Brain pericyte (primary cell): ENCODE measurements around the gene TERT.

ENCODE experiments used
- DNase-seq: peaks from one replicate; pipeline ENCODE4 v3.0.0-alpha.2; 2012; ENCODE audit warnings: low read depth, low spot score

The TERT gene

DNA sequence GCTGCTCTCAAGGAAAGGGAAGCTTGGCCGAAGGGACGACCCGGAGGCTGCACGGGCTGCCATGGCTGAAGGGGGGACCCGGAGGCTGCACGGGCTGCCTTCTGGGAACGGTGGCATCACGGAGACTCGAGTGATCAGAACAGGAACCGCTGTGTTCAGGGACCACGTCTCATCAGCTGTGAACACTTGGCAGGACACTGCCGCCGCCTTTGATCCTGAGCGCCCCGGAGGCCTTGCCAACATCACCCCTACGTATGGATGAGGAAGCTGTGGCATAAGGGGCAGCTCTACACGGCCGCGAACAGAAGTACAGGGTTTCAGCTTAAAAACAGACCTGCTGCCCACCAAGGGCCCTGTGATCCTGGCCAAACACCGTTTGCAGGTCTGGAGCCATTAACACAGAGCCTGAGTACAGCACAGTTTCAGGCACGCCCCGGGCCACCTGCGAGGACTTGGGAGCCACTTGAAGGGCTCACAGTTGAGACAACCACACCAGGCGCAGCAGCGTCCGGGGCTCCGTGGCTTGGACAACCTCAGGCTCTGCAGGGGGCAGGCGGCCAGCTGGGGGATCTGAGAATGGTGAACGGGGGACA lies 23.9 kb upstream of the TERT start:
- DNase-seq = no peak

DNA sequence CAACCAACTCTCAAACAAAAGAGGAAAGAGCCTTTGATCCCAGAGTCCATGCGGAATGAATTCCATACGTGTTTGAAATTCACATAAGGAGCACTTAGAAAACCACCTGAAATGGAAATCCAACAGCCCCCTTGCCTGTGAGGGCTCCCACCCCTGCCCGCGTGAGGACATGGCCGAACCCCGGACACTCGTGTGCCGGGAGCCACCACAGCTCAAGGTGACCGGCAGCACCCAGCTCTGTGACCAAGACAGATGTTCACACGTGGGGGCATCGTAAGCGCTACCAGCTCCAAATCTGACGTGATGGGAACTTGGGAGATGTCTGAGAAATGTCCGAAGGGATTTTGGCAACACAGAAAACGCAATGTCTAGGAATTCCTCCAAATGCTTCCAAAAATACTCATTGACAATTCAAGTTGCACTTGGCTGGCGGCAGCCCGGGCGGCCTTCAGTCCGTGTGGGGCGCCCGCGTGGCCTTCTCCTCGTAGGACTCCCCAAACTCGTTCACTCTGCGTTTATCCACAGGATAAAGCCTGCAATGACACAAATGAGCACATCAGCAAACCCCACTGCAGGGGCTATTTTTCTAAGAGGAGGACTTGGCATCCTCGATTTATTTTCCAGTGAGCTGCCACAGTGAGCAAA lies 23.2 kb upstream of the TERT start:
- DNase-seq = no peak

GRCh38 chr5:1316588-1317340 lies 21.9 kb upstream of the TERT start:
- DNase-seq = no peak

- no peak for DNase-seq
Observed at GRCh38 chr5:1315709-1316587, 21.1 kb upstream of the TERT start.

DNA sequence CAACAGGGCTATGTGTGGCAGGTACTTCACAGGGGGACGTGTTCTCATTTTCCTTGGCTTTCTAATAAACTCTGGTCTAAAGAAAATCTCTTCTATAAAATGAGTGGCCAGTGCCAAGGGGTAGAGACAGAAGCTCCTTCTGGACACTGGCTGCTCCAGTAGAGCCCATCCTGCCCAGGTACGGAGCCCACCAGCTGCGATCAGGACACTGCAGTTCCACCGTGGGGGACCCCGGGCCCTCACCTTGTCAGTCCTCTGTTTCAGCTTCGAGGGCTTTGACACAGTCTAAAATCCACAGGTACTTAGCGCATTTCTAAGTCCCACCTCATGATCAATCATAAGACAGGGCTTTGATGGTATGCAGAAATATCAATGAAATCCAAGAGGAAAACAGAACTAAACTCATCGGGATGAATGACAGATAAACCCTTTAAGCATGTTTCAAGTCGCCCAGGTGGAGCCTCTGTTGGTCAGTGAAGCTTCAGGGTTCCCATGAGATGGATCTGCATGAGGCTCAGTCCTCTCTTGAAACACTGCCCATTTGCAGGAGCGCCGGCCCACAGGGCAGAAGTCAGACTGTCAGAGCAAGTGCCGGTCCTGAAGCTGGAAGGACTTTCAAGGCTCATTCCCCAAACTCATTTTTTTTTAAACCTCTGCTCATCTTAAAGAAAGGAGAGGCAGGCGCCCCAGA lies 20.3 kb upstream of the TERT start:
- no peak for DNase-seq

- no peak for DNase-seq
Observed at GRCh38 chr5:1314564-1314982, 19.7 kb upstream of the TERT start.

GRCh38 chr5:1312993-1313833 lies 18.3 kb upstream of the TERT start:
- DNase-seq = no peak

DNA sequence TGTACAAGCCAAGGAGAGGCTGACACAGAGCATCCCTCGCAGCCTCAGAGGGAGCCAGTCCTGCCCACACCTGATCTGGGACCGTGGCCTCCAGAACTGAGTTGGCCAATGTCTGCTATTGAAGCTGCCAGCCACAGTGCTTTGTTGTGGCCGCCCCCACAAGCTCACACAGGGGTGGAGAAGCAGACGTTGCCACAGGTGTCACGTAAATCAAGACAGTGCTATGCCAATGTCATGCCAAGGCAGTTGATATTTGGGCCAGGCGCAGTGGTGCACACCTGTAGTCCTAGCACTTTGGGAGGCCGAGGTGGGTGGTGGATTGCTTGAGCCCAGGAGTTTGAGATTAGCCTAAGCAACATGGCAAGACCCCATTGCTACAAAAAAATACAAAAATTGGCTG lies 17.3 kb upstream of the TERT start:
- no peak for DNase-seq

DNA sequence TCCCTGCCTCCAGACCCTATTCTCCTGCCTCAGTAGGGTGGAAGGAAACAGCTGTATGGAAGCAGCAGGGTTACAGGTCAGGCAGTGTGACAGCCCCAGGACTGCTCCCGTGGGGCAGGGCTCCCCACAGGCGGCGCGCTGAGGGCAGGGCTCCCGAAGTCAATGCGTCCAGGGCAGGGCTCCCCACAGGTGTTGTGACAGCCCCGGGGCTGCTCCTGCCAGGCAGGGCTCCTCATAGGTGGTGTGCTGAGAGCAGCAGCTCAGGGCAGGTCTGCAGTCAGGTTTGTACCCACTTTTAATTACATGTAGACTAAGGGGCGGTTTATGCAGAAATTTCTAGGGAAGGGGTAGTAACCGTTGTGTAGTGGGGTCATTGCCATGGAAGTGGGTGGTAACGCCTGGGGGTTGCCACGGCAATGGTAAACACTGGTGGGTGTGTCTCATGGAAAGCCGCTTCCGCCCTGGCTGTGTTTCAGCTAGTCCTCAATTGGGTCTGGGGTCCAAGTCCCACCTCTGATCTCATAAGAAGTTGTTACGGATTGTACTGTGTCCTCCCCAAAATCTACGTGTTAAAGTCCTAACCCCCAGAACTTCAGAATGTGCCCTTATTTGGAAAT lies 16.7 kb upstream of the TERT start:
- no peak for DNase-seq

- DNase-seq = no peak
Observed at GRCh38 chr5:1310118-1310517, 15.2 kb upstream of the TERT start.

- DNase-seq = no peak
Observed at GRCh38 chr5:1304033-1304432, 9.2 kb upstream of the TERT start.

GRCh38 chr5:1302258-1302657 lies 7.4 kb upstream of the TERT start:
- DNase-seq = no peak

GRCh38 chr5:1300581-1301083 lies 5.8 kb upstream of the TERT start:
- DNase-seq = no peak

GRCh38 chr5:1299961-1300360 lies 5.1 kb upstream of the TERT start:
- DNase-seq = no peak

DNA sequence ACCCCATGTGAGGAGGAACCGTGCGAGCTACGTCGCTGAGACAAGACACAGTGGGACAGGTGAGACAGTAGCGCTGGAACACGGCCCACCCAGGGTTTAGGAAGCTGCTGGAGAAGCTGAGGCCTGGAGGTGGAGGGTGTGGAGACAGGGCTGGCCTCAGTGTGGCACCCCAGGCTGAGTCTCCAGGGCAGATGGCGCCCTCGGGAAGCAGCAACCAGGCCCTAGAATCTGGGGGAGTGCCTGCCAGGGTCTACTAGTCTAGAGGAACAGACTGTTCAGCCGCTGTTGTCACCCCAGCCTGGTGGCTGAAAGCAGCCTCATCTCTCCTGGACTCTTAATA lies 4.6 kb upstream of the TERT start:
- DNase-seq = no peak

DNA sequence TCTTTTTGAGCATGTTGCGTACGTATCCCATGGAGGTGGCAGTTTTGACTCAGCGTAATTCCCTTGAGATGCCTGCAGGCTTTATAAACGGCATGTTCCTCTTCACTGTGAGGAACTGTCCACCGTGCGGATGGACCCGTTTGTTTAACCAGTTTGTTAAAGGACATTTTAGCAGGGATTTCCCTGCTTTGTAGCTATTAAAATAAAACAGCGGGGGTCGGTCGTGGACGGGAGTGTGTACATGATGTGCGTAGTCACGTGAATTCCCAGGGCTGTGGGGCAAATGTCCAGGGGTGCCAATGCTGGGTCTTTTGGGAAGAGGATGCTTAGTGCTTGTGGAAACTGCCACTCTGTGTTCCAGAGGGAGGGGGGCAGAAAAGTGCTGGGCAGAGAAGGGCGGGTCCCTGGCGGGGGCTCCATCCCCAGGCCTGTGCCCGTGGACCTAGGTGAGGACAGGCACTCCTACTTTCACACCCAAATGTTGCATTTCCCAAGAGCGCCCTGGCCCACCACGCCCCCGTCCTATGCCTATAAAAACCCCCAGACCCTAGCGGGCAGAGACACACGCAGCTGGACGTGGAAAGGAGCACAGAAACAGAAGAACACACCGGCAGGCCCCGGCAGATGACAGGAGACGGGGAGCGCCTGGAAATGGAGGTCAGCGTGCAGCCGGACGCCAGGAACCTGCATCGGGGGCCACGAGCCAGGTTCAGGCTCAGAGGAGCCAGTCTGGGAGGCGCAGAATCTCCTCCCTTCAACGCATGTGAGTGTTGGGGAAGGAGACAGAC lies 4.0 kb upstream of the TERT start:
- DNase-seq = no peak

- DNase-seq = no peak
Observed at GRCh38 chr5:1298067-1298551, 3.2 kb upstream of the TERT start.

DNA sequence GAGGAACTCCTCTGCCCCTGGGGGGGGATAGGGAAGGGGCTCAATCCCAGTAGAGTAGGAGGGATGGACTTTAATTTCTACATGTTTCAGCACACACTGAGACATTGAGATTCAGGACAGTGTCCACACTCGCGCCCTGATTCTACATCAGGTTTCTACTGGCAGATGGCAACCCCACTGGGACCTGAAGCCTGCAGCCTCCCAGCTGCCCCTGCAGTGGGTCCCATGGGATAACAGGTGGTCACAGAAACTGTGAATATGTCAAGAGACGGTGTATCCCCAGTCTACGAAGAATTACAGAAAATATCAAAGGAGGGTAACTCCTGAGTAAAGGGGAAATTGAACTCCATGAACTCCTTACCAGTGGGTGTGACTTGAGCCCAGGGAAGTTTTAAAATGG lies 2.4 kb upstream of the TERT start:
- no peak for DNase-seq

DNA sequence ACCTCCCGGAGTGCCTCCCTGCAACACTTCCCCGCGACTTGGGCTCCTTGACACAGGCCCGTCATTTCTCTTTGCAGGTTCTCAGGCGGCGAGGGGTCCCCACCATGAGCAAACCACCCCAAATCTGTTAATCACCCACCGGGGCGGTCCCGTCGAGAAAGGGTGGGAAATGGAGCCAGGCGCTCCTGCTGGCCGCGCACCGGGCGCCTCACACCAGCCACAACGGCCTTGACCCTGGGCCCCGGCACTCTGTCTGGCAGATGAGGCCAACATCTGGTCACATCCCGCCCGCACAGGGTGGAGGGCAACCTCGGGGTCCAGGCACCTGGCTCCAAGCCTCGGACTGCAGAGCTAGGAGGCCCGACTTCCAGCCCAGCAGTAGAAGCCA lies 776 bp upstream of the TERT start:
- no peak for DNase-seq
